Fibroblast of peridontal ligament (primary cell): ENCODE data around the gene CXCL1.
"Not testable (repeated sequence)": the region's sequence is repeated elsewhere in the genome, so short reads cannot be mapped to it uniquely, and the experiment has no call there.

Experiments
- DNase-seq: peaks from one replicate; pipeline ENCODE4 v3.0.0-alpha.2; 2010; ENCODE audit errors: extremely low read depth

Gene CXCL1

GRCh38 chr4:73874386-73874785, 5.2 kb downstream of the CXCL1 start:
- no peak for DNase-seq

DNA sequence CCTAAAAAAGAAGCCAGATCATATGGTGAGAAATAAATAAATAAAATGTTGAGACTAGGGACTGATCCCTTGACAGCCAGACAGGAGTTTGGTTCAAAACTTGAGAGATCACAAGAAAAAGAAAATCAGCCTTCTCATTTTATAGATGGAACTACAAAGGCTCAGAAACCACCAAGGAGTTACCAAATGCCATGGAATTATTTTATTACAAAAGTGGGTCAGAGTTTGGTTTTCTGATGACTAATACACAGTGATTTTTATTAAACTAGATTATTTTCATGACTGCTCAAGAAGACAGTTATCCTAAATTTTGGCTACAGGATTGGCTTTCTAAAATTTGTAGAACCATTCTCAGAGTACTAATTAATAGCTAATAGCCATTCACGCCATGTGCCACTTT, 6.2 kb downstream of the CXCL1 start:
- DNase-seq = peak; percentile 48

DNA sequence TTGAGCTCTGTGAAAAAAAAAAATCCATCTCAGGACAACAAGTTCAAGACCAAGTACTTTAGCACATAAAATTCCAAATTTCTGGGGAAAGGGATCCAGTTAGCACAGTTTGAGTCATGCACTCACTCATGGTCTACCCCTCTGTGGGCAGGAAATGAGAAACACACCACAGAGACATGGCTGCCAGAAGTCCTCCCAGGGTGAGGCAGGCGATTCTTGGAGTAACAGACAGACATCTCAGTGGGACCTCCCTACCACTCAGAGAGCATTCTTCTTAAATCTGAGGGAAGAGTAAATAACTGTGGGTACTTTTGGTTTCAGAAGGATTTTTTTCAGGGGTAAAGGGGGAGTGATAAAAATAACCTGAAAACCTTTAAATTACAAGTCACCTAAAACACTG, 14.1 kb downstream of the CXCL1 start:
- DNase-seq = peak; percentile 84

- no peak for DNase-seq
Observed at GRCh38 chr4:73885574-73886267, 16.5 kb downstream of the CXCL1 start.

DNA sequence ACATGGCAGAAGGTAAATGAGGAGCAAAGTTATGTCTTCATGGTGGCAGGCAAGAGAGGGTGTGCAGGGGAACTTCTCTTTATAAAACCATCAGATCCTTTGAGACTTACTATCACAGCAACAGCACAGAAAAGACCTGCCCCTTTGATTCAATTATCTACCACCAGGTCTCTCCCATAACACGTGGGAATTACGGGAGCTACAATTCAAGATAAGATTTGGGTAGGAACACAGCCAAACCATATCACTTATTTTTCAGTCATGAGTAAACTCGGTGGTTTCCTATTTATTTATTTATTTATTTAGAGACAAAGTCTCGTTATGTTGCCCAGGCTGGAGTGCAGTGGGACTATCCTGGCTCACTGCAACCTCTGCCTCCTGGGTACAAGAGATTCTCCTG, 22.1 kb downstream of the CXCL1 start:
- no peak for DNase-seq

DNA sequence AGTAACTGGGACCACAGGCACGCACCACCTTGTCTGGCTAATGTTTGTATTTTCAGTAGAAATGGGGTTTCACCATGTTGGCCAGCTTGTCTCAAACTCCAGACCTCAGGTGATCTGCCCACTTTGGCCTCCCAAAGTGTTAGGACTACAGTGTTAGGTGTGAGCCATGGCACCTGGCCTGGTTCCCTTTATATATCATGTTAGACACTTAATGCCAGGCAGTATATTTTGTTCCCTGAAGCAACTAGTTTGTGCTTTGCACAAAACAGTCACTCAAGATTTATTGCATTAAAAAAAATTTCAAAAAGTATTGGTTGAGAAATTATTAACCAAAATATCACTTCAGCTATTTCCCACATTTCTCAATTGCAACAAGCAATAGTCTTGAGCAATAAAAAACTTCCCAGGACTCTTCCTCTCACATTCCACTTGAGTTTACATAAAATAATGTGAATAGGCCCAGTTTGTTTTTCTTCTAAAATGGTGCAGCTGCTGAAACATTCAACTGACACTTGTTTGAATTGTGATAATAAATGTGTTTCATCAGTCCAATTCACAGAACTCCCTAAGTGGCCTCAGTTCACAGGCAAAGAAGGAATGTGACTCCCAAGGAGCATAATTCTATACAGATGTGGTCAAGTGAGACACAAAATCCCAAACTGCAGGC, 22.7 kb downstream of the CXCL1 start:
- DNase-seq = peak; percentile 98

- DNase-seq = no peak
Observed at GRCh38 chr4:73892966-73893365, 23.8 kb downstream of the CXCL1 start.

DNA sequence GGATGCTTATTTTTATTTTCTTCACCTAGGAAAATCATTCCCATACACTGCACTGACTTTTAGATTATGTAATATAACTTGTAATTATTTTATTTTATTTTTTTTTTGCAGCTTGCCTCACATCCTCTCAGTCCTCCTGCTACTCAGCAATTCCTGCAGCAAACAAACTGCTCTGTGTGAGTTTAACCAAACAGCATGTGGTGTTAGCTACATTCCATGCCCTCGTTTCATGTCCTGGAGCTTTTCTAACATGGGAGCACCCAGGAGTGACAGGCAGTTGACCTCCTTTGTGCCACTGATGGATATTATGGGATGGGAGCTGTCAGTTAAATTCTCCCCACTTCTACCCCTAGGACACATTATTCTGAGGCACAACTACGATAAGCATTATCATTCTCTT, 24.8 kb downstream of the CXCL1 start:
- peak; percentile 49 for DNase-seq

DNA sequence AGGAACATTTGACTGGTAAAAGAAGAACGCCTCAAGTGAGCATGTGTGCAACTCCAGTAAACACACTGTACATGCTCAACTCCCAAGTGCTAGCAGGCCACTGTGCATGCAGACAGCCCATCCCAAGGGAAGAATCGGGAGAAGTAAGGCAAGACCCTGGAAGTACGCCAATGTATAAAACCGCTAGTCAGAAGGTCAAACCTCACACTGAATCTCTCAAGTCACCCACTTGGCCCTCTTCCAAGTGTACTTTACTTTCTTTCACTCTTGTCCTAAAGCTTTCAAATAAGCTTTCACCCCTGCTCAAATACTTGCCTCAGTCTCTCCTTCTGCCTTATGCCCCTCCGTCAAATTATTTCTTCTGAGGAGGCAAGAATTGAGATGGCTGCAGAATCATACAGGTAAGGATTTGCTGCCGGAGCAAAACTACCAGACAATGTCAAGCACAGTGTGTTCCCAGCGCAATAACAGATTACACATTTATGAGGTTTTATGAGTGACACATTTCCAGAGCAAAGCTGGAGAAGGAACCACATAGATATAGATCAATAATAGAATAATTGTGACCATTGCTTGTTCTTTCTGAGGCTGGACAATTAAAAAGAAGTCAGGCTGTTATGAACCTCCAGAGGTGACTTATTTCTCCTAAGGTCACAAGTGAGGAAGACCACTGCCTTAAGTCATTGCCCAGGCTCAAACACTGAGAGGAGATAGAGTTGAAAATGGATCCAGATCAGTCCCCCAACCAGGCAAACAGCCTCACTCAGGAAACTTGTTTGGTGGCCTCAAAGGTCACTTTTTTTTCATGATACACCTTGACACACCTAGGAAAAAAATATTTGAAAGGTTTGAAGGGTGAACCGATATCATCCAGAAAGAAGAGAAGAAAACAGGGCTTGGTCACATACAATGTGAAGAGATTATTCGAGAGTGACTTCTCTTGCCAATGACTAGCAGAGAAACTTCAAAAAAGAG, 26.3 kb downstream of the CXCL1 start:
- peak; percentile 39 for DNase-seq

- DNase-seq = peak; percentile 45
Observed at GRCh38 chr4:73896416-73896815, 27.2 kb downstream of the CXCL1 start.

DNA sequence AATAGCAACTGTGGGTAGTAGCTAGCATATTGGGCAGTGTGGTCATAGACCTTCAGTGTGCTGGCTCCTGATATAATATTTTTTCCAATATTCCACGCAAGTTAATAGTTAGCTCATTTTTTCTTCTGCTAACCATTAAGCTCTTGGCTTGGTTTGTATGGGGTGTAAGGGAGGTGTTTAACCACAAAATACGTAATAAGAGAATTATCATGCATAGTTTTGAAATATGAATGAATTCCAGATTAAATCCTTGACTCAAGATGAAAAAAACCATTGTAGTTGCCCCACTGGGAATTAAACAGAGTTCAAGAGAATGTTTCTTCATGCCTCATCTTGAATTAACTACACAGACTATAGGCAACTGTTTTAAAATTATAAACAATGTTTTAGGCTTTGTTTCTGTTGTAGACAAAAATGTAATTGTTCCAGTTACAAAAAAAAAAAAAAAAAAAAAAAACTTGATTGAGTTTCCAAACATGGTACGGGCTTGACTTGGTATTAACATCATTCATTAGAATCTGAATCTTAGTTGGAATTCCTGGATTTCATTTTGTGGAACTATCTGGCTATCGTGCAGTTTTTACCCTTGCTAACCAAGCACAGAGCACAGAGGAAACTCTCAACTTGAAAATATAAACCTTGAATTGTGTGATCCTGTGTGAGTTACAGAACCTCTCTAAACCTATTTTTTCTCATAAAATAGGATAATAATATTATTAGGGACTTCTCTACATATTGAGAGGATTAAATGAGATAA, 28.4 kb downstream of the CXCL1 start:
- DNase-seq = peak; percentile 100

- DNase-seq = not testable (repeated sequence)
Observed at GRCh38 chr4:73899338-73899737, 30.1 kb downstream of the CXCL1 start.

DNA sequence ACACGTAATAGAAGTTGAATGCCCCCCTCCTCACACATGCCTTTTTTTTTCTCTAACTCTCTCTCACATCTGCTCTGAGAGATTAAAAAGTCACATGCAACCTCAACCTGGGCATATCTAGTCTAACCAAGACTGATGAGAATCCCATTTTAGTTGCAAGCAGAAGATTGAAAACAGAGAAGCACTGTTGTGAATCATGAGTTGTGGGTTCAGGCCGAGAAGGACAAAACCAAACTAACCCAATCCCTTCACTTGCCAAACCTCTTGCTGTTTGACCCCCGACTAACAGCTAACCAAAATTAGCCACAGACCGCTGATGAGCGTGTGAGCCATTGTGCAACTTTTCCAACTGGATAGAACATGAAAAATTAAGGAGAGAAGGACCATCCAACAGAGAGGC, 31.8 kb downstream of the CXCL1 start:
- peak; percentile 99 for DNase-seq

GRCh38 chr4:73902038-73902637, 32.9 kb downstream of the CXCL1 start:
- peak; percentile 67 for DNase-seq

DNA sequence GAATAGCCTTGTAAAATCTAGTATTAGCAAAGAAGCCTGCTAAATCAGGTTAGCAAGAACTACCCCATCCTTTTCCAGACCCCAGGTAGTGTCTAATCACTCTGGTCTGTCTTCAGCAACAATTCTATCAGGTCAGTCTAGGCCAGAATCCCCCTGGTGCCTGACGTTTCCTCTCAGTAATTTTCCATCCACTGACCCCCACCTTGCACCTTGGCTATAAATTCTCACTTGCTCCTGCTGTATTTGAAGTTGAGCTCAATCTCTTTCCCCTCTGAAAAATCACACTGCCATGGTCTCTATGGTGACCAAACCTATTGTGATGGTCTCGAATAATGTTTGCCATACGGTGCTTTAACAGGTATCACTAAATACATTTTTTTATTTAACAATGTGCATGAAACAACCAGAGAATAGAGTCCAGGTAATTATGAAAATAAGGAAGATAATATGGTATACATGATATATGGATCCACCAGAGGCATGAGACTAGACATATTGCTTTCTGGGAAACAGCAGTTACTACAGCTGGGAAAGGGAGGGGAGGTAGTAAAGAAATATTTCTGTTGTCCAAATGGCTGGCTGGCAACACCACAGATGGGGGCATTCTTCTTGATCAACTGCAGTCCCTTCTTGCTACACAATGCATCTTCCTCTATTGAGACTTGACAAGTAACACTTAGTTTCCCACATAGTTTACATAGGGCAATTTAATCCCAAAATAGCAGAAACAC, 33.8 kb downstream of the CXCL1 start:
- DNase-seq = no peak

DNA sequence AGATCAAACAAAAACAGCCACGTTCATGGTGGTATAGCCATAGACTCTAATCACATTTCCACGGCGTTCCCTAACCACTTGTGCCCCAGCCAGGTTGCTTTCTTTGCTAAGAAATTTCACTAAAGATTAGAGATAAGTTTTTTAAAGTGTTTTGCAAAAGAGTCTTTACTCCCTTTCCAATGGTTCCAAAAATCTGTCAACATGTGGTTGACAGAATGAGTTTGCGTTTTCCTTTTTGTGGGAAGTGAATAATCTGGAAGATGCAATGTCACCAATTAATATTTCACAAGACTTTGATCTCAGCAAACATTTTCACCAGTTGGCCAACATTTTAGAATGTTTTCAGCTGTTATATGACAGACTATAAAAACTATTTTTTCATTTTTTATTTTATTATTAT, 35.3 kb downstream of the CXCL1 start:
- DNase-seq = peak; percentile 55

GRCh38 chr4:73908965-73909364, 39.8 kb downstream of the CXCL1 start:
- no peak for DNase-seq

DNA sequence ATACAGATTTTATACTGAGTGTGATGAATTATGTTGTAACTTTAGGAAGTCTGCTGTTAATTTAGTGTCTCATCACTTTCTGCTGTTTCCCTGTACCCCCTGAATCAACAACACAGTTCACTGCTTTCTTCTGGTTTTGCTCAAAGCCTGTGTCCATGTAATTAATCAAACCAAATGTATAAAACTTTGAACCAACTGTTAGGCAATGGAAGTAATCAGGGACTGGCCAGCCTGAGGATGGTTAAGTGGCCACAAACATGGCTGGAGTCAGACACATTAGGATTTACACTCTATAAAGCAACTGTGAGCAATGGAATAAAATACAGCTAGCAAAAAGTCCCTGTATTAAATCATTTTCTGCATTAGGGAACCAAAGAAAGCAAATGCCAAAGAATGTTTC, 42.6 kb downstream of the CXCL1 start:
- DNase-seq = peak; percentile 52

DNA sequence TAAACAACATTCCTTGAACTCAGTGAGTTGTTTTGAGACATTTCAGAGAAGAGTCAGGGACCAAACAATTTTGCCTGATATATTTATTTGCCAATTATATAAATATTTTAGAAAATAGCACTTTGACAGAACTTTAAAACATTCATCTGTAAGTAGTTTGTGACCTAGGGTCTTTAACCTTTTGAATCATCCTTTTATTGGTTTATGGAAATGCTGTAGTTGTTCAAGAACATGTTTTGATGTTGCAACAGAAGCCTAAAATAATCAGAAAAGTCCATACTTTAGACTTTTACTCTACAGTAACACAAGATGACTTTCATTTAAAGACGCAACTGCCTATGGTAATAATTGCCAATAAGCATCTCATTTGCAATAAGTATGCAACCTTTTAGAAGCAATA, 43.0 kb downstream of the CXCL1 start:
- DNase-seq = no peak

- no peak for DNase-seq
Observed at GRCh38 chr4:73914071-73914470, 44.9 kb downstream of the CXCL1 start.
